NCI-H1436 (cell line): ENCODE results near the gene POLR3E.
"Not testable (repeated sequence)": the region's sequence is repeated elsewhere in the genome, so short reads cannot be mapped to it uniquely, and the experiment has no call there.

Experiments used
- DNase-seq: peaks from one replicate; lab custom pipeline; 2025; lab: John Stamatoyannopoulos, UW

Gene POLR3E

DNA sequence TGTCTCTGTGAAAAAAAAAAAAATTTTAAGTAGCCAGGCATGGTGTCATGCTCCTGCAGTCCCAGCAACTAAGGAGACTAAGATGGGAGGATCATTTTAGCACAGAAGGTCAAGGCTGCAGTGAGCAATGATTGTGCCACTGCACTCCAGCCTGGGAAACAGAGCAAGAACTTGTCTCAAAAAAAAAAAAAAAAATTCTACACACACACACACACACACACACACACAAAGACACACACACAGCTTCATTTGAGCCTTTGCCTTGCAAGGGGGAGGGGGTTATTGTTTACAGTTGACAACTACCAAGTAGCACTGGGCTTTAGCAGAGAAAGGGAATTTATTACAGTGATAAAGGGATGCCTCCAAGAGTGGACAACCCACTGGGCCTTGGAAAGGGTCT lies 4.9 kb upstream of the POLR3E start:
- DNase-seq, result no peak

- DNase-seq, result no peak
Measured at GRCh38 chr16:22293137-22294106, 3.8 kb upstream of the POLR3E start.

DNA sequence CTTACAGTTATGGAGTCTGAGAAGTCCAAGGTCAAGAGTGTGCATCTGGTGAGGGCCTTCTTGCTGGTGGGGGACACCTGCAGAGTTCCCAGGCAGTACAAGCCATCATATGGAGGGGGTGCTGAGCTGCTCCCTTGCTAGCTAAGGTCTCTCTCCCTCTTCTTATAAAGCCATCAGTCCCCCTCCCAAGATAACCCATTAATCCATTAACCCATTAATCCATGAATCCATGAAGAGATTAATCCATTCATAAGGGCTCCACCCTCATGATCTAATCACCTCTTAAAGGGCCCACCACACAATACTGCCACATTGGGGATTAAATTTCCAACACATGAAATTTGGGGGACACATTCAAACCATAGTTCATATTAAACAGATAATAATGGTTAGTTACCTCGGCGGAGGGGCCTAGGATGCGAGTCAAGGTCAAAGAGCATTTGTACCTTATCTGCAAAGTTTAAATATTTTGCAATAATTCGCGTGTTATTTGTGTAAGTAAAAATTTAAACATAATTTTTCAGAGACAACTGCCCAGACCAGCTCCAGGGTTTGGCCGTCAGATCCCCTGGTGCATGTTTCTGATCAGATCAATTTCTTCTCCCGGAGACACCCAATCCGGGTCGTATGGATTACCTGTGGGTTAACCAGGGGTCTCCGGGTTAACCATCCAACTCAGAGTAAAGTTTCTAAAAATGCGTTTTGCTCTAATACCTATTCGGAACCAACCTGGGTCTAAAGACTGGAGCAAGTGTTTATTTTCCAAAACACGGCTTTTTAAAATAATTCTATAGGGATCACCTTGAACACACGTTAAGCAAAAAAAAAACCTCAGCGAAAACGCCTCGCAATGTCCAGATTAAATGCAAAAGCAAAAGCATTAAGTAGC lies 740 bp upstream of the POLR3E start:
- no peak for DNase-seq

- peak; percentile 87 for DNase-seq
Measured at GRCh38 chr16:22297871-22298733, 893 bp downstream of the POLR3E start.

GRCh38 chr16:22299036-22299435 lies 1.8 kb downstream of the POLR3E start:
- no peak for DNase-seq

- no peak for DNase-seq
Measured at GRCh38 chr16:22300427-22301071, 3.3 kb downstream of the POLR3E start.

DNA sequence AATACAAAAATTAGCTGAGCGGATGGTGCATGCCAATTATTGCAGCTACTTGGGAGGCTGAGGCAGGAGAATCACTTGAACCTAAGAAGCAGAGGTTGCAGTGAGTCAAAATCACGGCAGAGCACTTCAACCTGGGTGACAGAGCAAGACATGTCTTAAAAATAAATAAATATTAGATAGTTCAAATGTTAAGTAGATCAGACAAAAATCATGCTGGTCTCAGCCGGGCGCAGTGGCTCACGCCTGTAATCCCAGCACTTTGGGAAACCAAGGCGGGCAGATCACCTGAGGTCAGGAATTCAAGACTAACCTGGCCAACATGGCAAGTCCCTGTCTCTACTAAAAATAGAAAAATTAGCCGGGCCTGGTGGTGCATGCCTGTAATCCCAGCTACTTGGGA lies 4.2 kb downstream of the POLR3E start:
- DNase-seq, result not testable (repeated sequence)

DNA sequence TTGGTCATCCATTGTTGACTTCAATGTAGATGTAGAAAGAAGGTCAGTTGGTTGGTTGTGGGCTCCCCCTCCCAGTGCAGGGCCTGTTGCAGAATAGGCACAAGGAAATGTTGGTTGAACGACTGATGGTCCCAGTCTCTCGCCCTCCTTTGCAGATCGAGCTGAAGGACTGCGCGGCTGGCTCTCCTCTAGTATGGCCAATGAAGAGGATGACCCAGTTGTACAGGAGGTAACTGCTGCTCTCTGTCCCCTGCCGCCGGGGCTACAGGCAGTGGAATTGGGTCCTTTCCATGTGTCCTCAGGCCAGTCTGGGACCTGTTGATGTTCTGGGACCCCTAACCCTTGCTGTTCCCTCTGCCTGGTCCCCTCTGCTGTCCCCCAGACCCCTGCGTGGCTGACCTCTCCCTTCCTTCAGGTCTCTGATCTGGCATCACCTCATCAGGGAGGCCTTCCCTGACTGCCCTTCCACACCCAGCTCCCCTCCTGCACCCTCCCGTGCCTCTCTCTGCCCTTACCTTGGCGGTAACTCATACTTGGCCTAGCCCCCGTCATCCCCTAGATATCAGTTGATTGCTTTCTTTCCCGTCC lies 5.7 kb downstream of the POLR3E start:
- no peak for DNase-seq

DNA sequence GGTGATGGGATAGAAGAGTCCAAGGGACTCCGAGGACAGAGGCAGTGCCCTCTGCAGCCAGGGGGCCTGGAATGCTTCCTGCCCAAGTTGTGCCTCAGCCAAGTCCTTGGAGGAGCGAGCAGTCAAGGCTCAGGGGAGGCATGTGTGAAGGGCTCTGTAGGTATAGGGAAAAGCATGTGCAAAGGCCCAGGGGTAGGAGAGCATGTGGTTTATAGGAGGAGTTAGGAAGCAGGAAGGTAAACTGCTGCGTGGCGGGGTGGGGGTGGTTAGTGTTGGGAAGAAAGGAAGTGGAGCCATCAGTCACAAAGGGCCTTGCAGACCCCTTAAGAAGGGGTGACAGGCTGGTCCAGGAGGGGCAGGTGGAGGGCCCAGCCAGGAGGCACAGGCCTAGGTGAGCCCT lies 7.2 kb downstream of the POLR3E start:
- DNase-seq, result no peak

DNA sequence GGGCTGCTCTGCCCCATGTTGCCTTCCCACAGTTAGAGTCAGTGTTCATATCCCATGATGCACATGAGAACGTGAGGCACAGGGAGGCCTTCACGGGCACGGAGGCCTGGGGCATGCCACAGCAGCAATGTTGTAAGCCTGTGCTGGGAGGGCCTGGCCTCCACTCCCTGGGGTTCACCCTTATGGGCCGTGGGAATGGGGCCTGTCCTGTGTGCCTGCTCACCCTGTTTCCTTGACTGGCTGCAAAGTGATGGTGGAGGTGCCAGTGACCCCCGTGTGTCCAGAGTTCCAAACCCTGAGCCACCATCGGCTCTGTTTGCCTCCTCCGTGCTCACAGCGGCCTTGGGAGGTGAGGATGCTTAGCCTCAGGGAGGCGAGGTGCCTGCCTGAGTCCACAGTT lies 9.6 kb downstream of the POLR3E start:
- DNase-seq, result no peak

DNA sequence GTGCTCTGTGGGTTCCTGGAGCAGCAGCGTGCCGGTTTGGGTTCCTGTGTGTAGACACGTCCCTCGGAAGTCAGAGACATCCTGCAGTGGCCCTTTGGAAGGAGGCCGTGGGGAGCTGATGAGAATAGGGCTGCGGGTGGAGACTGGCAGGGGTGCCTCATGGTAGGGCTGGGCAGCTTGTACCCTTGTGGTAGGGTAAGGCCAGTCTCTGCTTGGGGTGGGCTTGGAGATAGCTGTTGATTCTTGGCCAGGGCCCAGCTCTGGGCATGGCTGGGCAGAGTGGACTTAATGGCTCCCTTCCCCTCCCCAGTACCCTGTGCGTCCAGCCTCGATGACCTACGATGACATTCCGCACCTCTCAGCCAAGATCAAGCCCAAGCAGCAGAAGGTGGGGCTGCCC lies 10.6 kb downstream of the POLR3E start:
- no peak for DNase-seq

- DNase-seq, result no peak
Measured at GRCh38 chr16:22308824-22309520, 11.8 kb downstream of the POLR3E start.

- no peak for DNase-seq
Measured at GRCh38 chr16:22311520-22311919, 14.3 kb downstream of the POLR3E start.

GRCh38 chr16:22312897-22313781 lies 15.9 kb downstream of the POLR3E start:
- DNase-seq, result no peak

DNA sequence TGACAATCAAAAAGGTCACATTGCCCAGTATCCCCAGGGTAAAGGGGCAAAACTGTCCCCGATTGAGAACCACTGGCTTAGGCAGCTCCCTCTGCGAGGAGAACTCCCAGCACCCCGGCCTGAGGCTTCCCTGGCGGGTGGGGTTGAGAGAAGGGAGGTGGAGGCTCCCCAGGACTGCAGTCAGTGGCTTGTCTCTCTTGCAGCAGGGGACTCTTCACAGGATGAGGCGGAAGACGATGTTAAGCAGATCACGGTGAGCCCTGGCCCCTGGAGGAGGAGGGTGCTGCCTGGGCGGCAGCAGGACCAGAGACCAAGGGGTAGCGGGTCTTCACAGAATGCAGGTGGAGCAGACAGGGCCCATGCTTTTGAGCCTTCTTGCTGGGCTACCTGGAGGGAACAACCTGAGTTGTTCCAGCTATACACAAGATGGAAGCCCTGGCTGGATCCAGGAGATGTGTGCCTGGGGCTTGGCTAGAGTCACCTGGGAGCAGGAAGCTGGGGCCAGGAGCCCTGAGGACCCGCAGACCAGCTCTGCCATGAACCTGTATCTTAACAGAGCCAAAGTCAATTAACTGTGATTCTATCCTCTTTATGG lies 16.8 kb downstream of the POLR3E start:
- DNase-seq, result no peak

GRCh38 chr16:22314661-22315626 lies 17.7 kb downstream of the POLR3E start:
- no peak for DNase-seq

GRCh38 chr16:22315979-22316378 lies 18.8 kb downstream of the POLR3E start:
- DNase-seq, result no peak

GRCh38 chr16:22316411-22316811 lies 19.2 kb downstream of the POLR3E start:
- no peak for DNase-seq
